NB4 (cell line): ENCODE data around the gene SUCLG2.

ENCODE experiments used
- CTCF ChIP-seq: IDR thresholded peaks from one replicate; pipeline ENCODE4 v1.5.1; 2012; ENCODE audit warnings: low read depth, low read length
- POLR2A ChIP-seq: IDR thresholded peaks from 2 replicates; pipeline ENCODE4 v1.6.1; 2011; ENCODE audit warnings: mild to moderate bottlenecking; ENCODE audit not compliant: insufficient read length; ENCODE audit errors: extremely low read depth

DNA sequence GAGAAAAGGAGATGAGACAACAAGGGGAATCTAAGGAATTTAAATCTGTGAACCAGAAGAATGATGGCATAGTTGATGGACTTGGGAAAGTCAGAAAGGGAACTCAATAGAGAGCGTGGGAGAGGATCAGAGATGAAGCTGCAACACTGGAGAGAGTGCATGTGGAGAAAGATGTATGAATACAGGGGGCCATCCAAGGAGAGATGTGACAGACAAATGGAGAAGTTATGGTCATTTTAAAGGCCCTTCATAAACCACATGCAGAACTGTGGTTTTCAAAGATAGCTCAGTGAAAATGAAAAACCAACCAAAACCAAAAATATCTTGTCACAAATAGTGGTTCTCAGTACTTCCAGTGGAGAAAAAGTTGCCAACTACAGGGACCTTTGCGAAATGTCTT lies 265.2 kb downstream of the SUCLG2 start:
- TF ChIP-seq CTCF: no peak
- no peak for TF ChIP-seq POLR2A
